H9 (cell line): ENCODE data around the gene BCAR3. TPM values are rescaled to one million over a fixed set of nuclear protein-coding genes. Genes with fewer than 3 reads are reported as not detected.

Experiments
- DNase-seq: peaks from one replicate; pipeline ENCODE4 v3.0.0-alpha.2; 2017
- H2AFZ ChIP-seq: one replicate; pipeline ENCODE4 v1.6.1; 2013; ENCODE audit warnings: mild to moderate bottlenecking, low read length, control low read depth, moderate library complexity
- H2AK5ac ChIP-seq: 2 replicates; pipeline ENCODE4 v1.6.1; 2013; ENCODE audit warnings: low read length, control low read depth, mixed read lengths; ENCODE audit not compliant: insufficient read length
- H2BK120ac ChIP-seq: one replicate; pipeline ENCODE4 v1.6.1; 2013; ENCODE audit warnings: low read depth, mild to moderate bottlenecking, low read length, control low read depth, inconsistent platforms; ENCODE audit not compliant: poor library complexity, severe bottlenecking
- H2BK12ac ChIP-seq: 2 replicates; pipeline ENCODE4 v1.6.1; 2013; ENCODE audit warnings: low read length, control low read depth, mixed read lengths, low read depth; ENCODE audit not compliant: insufficient read length
- H2BK15ac ChIP-seq: 2 replicates; pipeline ENCODE4 v1.6.1; 2013; ENCODE audit warnings: low read depth, low read length, control low read depth
- H2BK20ac ChIP-seq: one replicate; pipeline ENCODE4 v1.6.1; 2013; ENCODE audit warnings: low read depth, mild to moderate bottlenecking, low read length, control low read depth, inconsistent platforms; ENCODE audit not compliant: poor library complexity, severe bottlenecking
- H2BK5ac ChIP-seq: 2 replicates; pipeline ENCODE4 v1.6.1; 2013; ENCODE audit warnings: low read length, control low read depth, mixed read lengths; ENCODE audit not compliant: insufficient read length
- H3K14ac ChIP-seq: 2 replicates; pipeline ENCODE4 v1.6.1; 2013; ENCODE audit warnings: low read length, control low read depth; ENCODE audit not compliant: insufficient read depth
- H3K18ac ChIP-seq: 2 replicates; pipeline ENCODE4 v1.6.1; 2013; ENCODE audit warnings: low read depth, mild to moderate bottlenecking, mixed read lengths, low read length, control low read depth; ENCODE audit not compliant: insufficient read length
- H3K23ac ChIP-seq: 2 replicates; pipeline ENCODE4 v1.6.1; 2013; ENCODE audit warnings: low read length, control low read depth, mixed read lengths, low read depth; ENCODE audit not compliant: insufficient read length
- H3K23me2 ChIP-seq: 2 replicates; pipeline ENCODE4 v1.6.1; 2013; ENCODE audit warnings: low read depth, mild to moderate bottlenecking, mixed read lengths, low read length, control low read depth; ENCODE audit not compliant: insufficient read length, poor library complexity, severe bottlenecking
- H3K27ac ChIP-seq: 2 replicates; pipeline ENCODE4 v1.5.1; 2013; ENCODE audit warnings: low read length, control low read depth, mixed read lengths, low read depth; ENCODE audit not compliant: insufficient read length
- H3K27me3 ChIP-seq: 2 replicates; pipeline ENCODE4 v1.6.1; 2013; ENCODE audit warnings: low read length, control low read depth, inconsistent platforms; ENCODE audit not compliant: insufficient read depth
- H3K4ac ChIP-seq: 2 replicates; pipeline ENCODE4 v1.6.1; 2013; ENCODE audit warnings: low read depth, mild to moderate bottlenecking, control low read depth, inconsistent platforms, low read length, moderate library complexity
- H3K4me1 ChIP-seq: 2 replicates; pipeline ENCODE4 v1.6.1; 2013; ENCODE audit warnings: low read length, control low read depth, inconsistent platforms; ENCODE audit not compliant: insufficient read depth
- H3K4me2 ChIP-seq: 2 replicates; pipeline ENCODE4 v1.6.1; 2013; ENCODE audit warnings: low read length, control low read depth, mixed read lengths; ENCODE audit not compliant: insufficient read length, insufficient read depth
- H3K56ac ChIP-seq: 2 replicates; pipeline ENCODE4 v1.6.1; 2013; ENCODE audit warnings: low read depth, mild to moderate bottlenecking, mixed read lengths, low read length, control low read depth; ENCODE audit not compliant: insufficient read length
- H3K79me1 ChIP-seq: 2 replicates; pipeline ENCODE4 v1.6.1; 2013; ENCODE audit warnings: low read depth, mild to moderate bottlenecking, moderate library complexity, low read length, control low read depth, inconsistent platforms; ENCODE audit not compliant: insufficient read depth, poor library complexity, severe bottlenecking
- H3K79me2 ChIP-seq: 2 replicates; pipeline ENCODE4 v1.6.1; 2013; ENCODE audit warnings: low read length, control low read depth, inconsistent platforms; ENCODE audit not compliant: insufficient read depth
- H3K9ac ChIP-seq: 2 replicates; pipeline ENCODE4 v1.6.1; 2013; ENCODE audit warnings: low read length, control low read depth, mixed read lengths; ENCODE audit not compliant: insufficient read length; ENCODE audit errors: extremely low read depth
- H3K9me3 ChIP-seq: one replicate; pipeline ENCODE4 v1.6.1; 2013; ENCODE audit warnings: low read depth, low read length, inconsistent platforms; ENCODE audit not compliant: control insufficient read depth
- H3T11ph ChIP-seq: one replicate; pipeline ENCODE4 v1.6.1; 2013; ENCODE audit warnings: mild to moderate bottlenecking, low read length, control low read depth, inconsistent platforms
- H4K20me1 ChIP-seq: one replicate; pipeline ENCODE4 v1.6.1; 2013; ENCODE audit not compliant: control insufficient read depth, insufficient read length, insufficient read depth
- H4K5ac ChIP-seq: 2 replicates; pipeline ENCODE4 v1.6.1; 2013; ENCODE audit warnings: low read depth, mild to moderate bottlenecking, mixed read lengths, low read length, control low read depth; ENCODE audit not compliant: insufficient read length
- H4K8ac ChIP-seq: replicated peaks from 2 replicates; pipeline ENCODE4 v1.6.1; 2013; ENCODE audit warnings: low read length, control low read depth, mixed read lengths, low read depth; ENCODE audit not compliant: insufficient read length
- H4K91ac ChIP-seq: 2 replicates; pipeline ENCODE4 v1.6.1; 2013; ENCODE audit warnings: low read depth, mild to moderate bottlenecking, moderate library complexity, mixed read lengths, low read length, control low read depth; ENCODE audit not compliant: insufficient read length
- H3K27ac Mint-ChIP-seq, 3 experiments: 2 replicates in 2 of 3; 3 replicates in 1 of 3; pipeline ENCODE4 v1.8.0; 2020 to 2021; ENCODE audit warnings: mixed read lengths in 3 of 3, mild to moderate bottlenecking in 1 of 3, moderate library complexity in 1 of 3
- H3K27me3 Mint-ChIP-seq: 2 replicates; pipeline ENCODE4 v1.8.0; 2021; ENCODE audit warnings: low read depth, mild to moderate bottlenecking, moderate library complexity, mixed read lengths
- H3K36me3 Mint-ChIP-seq, 3 experiments: 2 replicates in 2 of 3; 3 replicates in 1 of 3; pipeline ENCODE4 v1.8.0; 2020 to 2021; ENCODE audit warnings: low read depth in 3 of 3, mixed read lengths in 3 of 3; ENCODE audit not compliant: insufficient read depth in 1 of 3
- H3K4me1 Mint-ChIP-seq, 2 experiments: 2 replicates each; pipeline ENCODE4 v1.8.0; 2020; ENCODE audit warnings: mixed read lengths in 2 of 2
- H3K4me3 Mint-ChIP-seq, 2 experiments: 2 replicates in 1 of 2; 3 replicates in 1 of 2; pipeline ENCODE4 v1.8.0; 2020 to 2021; ENCODE audit warnings: mild to moderate bottlenecking in 2 of 2, mixed read lengths in 2 of 2, moderate library complexity in 1 of 2
- H3K9me3 Mint-ChIP-seq, 2 experiments: 2 replicates in 1 of 2; 3 replicates in 1 of 2; pipeline ENCODE4 v1.8.0; 2020; ENCODE audit warnings: mild to moderate bottlenecking in 2 of 2, mixed read lengths in 2 of 2, moderate library complexity in 1 of 2
- WGBS: extraction: QIAGEN DNeasy Blood & Tissue Kit; methylation state at CpG from one replicate; pipeline ENCODE4 v1.1.7; 2013; ENCODE audit warnings: missing lambda C conversion rate, low lambda C conversion rate, mixed read lengths; ENCODE audit not compliant: insufficient read length; ENCODE audit errors: extremely low coverage; 5-methylcytosine and 5-hydroxymethylcytosine counted together
- total RNA-seq: library from RNA; stranded (reverse); gene quantifications from 2 replicates; pipeline ENCODE4 v1.2.1, GENCODE V29; 2021
- TF ChIP-seq, protein P1 (sequence below): fragments of 200-600 bp; sonication (generic); conservative IDR thresholded peaks from 3 replicates; pipeline ENCODE4 v1.8.0; 2021; ENCODE audit warnings: antibody characterized with exemption, mild to moderate bottlenecking

BCAR3 gene
- total RNA-seq, 1 experiment from 2014 or later, result 4.9 TPM

DNA sequence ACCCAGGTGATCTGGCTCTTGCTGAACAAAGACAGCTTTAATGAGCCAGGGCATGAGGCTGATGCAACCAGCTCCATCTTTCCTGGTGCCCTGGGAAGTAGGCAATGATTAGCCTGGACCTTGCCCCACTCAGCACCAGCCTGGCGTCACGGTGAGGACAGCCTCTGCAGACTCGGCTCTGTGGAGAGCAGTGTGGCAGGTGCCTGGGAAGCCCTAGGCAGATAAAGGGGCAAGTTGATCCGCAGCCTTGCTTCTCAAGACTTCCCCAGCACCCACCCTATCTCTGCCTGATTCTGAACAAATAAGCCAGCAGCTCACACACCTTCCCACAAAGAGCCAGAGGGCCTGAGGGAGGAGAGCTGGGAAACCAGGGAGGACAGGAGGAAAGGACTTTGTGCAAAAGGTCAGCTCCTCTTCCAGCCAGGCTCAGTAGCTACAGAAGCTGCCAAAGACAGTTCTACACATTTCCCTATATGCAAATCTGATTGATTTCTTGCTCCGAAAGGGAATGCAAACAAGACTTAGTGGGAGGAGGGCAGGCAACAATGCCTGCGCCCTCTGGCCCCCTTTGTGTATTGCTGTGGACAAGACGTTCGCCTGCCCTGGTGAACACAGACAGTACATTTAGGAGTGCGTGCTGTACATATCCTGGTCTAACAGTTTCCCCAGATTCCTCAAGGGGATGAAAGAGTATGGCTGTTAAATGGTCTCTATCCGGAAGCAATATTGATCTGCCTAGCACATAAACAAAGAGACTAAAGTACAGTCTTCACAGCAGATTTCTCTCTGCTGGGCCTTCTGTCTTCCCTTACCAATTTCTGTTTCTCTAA is 63.8 kb downstream of the BCAR3 start:
- Histone ChIP-seq H2AK5ac (no peak overlapping the region), H3K79me2 (no peaks in the 10 kb centered on the region), H3K27ac (no peak overlapping the region), H2BK5ac (no peak overlapping the region), H4K20me1 (no peaks in the 10 kb centered on the region), H3K4me1 (peaks cover 35% of the 10 kb centered on the region), H4K8ac (no peak overlapping the region), H2BK15ac (no peak overlapping the region), H4K91ac (peak overlapping the region; percentile 25), H3K4me2 (no peak overlapping the region), H2BK120ac (no peak overlapping the region), H4K5ac (no peak overlapping the region), H3K56ac (no peak overlapping the region), H2BK12ac (no peak overlapping the region), H3T11ph (no peak overlapping the region), H2AFZ (no peak overlapping the region), H3K18ac (no peak overlapping the region), H3K9ac (no peak overlapping the region), H3K14ac (0 out of 2 replicates have a peak overlapping the region, but pooled peaks have one; percentile 26), H3K23me2 (no peaks in the 10 kb centered on the region), H3K23ac (no peak overlapping the region), H3K4ac (no peak overlapping the region; the same call in 1 of the 2 replicates), H3K27me3 (no peaks in the 10 kb centered on the region), H3K79me1 (no peaks in the 10 kb centered on the region), H3K9me3 (no peaks in the 10 kb centered on the region), H2BK20ac (no peak overlapping the region)
- Mint-ChIP-seq H3K27me3 (no peaks in the 10 kb centered on the region), H3K9me3 (no peaks in the 10 kb centered on the region), H3K4me1 (peaks cover 73 to 76% of the 10 kb centered on the region in 2 experiments), H3K27ac (peak overlapping the region; percentile 79 to 91 (median 81)), H3K36me3 (no peaks in the 10 kb centered on the region; a peak in 1 of 7 replicates), H3K4me3 (no peak overlapping the region; a peak in 1 of 5 replicates)
- TF ChIP-seq, protein P1, sequence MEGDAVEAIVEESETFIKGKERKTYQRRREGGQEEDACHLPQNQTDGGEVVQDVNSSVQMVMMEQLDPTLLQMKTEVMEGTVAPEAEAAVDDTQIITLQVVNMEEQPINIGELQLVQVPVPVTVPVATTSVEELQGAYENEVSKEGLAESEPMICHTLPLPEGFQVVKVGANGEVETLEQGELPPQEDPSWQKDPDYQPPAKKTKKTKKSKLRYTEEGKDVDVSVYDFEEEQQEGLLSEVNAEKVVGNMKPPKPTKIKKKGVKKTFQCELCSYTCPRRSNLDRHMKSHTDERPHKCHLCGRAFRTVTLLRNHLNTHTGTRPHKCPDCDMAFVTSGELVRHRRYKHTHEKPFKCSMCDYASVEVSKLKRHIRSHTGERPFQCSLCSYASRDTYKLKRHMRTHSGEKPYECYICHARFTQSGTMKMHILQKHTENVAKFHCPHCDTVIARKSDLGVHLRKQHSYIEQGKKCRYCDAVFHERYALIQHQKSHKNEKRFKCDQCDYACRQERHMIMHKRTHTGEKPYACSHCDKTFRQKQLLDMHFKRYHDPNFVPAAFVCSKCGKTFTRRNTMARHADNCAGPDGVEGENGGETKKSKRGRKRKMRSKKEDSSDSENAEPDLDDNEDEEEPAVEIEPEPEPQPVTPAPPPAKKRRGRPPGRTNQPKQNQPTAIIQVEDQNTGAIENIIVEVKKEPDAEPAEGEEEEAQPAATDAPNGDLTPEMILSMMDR, result no peak
- WGBS, result no CpG with 5 or more reads among the region's 10 CpGs
- no peak for DNase-seq
